ENCODE measurements around the gene PLA2R1.

Gene PLA2R1

GRCh38 chr2:159892990-159893810 is 169.2 kb downstream of the PLA2R1 start:
- DNase-seq: no peak

GRCh38 chr2:159891917-159892730 is 170.3 kb downstream of the PLA2R1 start:
- no peak for DNase-seq

GRCh38 chr2:159891267-159891588 is 171.2 kb downstream of the PLA2R1 start:
- no peak for DNase-seq

GRCh38 chr2:159890551-159891266 is 171.7 kb downstream of the PLA2R1 start:
- peak; percentile 48 for DNase-seq

- DNase-seq: no peak
Observed at GRCh38 chr2:159882130-159882745, 180.2 kb downstream of the PLA2R1 start.
